ENCODE data around the gene INO80. TPM values are rescaled to one million over a fixed set of nuclear protein-coding genes. Genes with fewer than 3 reads are reported as not detected.

The INO80 gene
- total and polyA plus RNA-seq, 12 donors = 4.8 to 14.8 (median 11.7) TPM

DNA sequence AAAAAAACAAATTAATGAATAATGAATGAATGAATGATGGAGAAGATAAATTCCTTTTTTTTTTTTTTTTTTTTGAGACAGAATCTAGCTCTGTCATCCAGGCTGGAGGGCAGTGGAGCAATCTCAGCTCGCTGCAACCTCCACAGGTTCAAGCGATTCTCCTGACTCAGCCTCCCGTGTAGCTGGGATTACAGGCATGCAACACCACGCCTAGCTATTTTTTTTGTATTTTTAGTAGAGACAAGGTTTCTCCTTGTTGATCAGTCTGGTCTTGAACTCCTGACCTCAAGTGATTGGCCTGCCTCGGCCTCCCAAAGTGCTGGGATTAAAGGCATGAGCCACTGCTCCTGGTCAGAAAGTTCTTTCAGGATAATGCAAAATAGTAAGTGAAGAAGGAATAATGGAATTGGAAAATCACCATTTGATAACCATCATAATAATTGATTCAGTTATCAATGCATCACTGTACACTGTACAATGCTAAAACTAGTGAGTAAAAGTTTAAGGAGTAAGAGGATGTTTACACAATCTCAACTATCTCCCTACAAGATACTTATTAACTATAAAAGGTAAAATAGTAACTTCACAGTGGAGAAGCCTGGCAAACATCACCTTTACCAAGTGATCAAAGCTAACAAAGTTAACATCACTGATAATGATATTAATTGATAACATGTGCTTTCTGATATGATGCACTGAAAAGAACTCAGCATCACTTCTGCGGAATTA, 12.3 kb upstream of the INO80 start:
- WGBS, 2 donors = 84 to 87% methylated on average over 6 of the region's 6 CpGs
- H3K9me3 ChIP-seq = peaks cover 0 to 13% (median 0%) of the 10 kb centered on the region in 11 donors
- DNase-seq (no peak), ATAC-seq (no peak)
- no peaks in the 10 kb centered on the region for H3K36me3 ChIP-seq
- peaks cover 0 to 22% (median 3%) of the 10 kb centered on the region in 7 donors for H3K27me3 ChIP-seq
- no peaks in the 10 kb centered on the region for H3K4me1 ChIP-seq
- intact Hi-C loops (cut with DNase I) = loop anchor here in 1 of 10 donors (10.0 kb wide), 1 partner anchor 186 kb away; no protein-coding TSS in a partner anchor
- H3K4me3 ChIP-seq = no peak overlapping the region
- TF ChIP-seq, protein P1, sequence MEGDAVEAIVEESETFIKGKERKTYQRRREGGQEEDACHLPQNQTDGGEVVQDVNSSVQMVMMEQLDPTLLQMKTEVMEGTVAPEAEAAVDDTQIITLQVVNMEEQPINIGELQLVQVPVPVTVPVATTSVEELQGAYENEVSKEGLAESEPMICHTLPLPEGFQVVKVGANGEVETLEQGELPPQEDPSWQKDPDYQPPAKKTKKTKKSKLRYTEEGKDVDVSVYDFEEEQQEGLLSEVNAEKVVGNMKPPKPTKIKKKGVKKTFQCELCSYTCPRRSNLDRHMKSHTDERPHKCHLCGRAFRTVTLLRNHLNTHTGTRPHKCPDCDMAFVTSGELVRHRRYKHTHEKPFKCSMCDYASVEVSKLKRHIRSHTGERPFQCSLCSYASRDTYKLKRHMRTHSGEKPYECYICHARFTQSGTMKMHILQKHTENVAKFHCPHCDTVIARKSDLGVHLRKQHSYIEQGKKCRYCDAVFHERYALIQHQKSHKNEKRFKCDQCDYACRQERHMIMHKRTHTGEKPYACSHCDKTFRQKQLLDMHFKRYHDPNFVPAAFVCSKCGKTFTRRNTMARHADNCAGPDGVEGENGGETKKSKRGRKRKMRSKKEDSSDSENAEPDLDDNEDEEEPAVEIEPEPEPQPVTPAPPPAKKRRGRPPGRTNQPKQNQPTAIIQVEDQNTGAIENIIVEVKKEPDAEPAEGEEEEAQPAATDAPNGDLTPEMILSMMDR (IDR thresholded peaks at IDR 0.05) = no peak
- H3K27ac ChIP-seq = no peak overlapping the region

DNA sequence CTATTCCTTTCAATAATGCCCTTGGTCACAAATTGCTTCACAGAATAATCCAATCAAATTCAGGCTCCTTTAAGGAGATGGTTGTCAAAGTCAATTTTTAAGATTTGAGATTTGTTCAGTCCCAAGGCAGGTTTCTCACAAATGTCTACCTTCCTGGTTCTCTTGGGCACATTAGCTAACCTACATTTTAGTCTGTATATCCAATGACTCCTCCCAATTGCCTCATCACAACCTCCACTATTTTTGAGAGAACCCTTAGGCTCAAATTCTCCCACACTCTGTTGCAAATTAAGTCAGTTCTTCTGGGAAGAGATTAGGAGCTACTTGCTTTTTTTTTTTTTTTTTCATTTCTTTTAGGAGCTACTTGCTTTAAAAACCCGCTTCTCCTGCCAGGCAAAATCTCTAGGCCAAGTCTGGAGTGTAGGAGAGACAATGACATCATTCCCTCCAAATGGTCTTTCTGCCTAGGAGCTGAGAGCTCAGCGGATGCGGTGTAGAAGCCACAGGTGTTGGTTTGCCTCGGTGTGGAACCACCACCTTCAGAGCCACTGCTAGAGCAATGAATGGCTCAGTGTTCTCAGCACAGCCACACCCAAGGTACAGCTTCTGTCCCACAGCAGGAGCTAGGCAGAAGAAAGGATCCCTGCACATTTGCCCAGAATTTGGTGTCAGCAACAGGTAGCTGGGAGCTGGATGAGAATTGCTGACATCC, 10.0 kb upstream of the INO80 start:
- 74 to 76% methylated on average over 4 of the region's 4 CpGs for WGBS, 2 donors
- Histone ChIP-seq H3K36me3 (no peaks in the 10 kb centered on the region), H3K27me3 (peaks cover 0 to 26% (median 8%) of the 10 kb centered on the region in 7 donors), H3K4me1 (no peaks in the 10 kb centered on the region), H3K4me3 (no peak overlapping the region), H3K9me3 (peaks cover 0 to 12% (median 0%) of the 10 kb centered on the region in 11 donors), H3K27ac (no peak overlapping the region)
- intact Hi-C loops (cut with DNase I) = loop anchor here in 1 of 10 donors (10.0 kb wide), 1 partner anchor 189 kb away; no protein-coding TSS in a partner anchor
- DNase-seq (no peak), ATAC-seq (no peak)
- TF ChIP-seq, protein P1 (IDR thresholded peaks at IDR 0.05) = no peak

DNA sequence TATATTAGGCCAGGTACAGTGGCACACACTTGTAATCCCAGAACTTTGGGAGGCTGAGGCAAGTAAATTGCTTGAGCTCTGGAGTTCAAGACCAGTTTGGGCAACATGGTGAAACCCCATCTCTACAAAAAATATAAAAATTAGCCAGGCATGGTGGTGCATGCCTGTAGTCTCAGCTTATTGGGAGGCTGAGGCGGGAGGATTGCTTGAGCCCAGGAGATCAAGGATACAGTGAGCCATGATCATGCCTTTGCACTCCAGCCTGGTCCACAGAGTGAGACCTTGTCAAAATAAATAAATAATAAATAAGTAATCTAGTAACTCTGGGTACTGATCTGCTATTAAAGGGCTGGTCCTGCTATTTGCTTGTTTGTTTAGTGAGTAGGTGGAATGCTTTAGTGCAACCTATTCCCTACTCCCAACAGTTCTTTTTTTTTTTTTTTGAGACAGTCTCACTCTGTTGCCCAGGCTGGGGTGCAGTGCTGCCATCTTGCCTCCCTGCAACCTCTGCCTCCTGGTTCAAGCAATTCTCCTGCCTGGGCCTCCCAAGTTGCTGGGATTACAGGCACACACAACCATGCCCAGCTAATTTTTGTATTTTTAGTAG, 9.1 kb upstream of the INO80 start:
- TF ChIP-seq, protein P1 (IDR thresholded peaks at IDR 0.05) = no peak
- Histone ChIP-seq H3K4me3 (no peak overlapping the region), H3K36me3 (no peaks in the 10 kb centered on the region), H3K9me3 (peaks cover 0 to 4% (median 0%) of the 10 kb centered on the region in 11 donors), H3K4me1 (no peaks in the 10 kb centered on the region), H3K27ac (no peak overlapping the region), H3K27me3 (peaks cover 0 to 26% (median 8%) of the 10 kb centered on the region in 7 donors)
- 91 to 100% methylated on average over 1 of the region's 1 CpG for WGBS, 2 donors
- ATAC-seq (no peak), DNase-seq (no peak)
- intact Hi-C loops (cut with DNase I) = loop anchor here in 1 of 10 donors (10.0 kb wide), 1 partner anchor 190 kb away; no protein-coding TSS in a partner anchor

DNA sequence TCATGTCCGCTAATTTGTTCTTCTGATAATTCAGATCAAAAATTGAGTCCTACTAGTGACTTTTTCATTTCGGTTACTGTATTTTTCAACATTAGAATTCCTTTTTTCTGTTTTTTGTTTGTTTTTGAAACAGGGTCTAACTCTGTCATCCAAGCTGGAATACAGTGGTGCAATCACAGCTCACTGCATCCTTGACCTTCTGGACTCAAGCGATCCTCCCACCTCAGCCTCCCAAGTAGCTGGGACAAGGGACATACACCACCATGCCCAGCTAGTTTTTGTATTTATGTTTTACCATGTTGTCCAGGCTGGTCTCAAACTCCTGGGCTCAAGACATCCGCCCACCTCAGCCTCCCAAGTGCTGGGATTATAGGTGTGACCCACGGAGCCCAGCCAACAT, 8.0 kb upstream of the INO80 start:
- intact Hi-C loops (cut with DNase I) = loop anchor here in 1 of 10 donors (10.0 kb wide), 1 partner anchor 191 kb away; no protein-coding TSS in a partner anchor
- no peaks in the 10 kb centered on the region for H3K9me3 ChIP-seq
- no peak for ATAC-seq
- DNase-seq = no peak
- H3K4me1 ChIP-seq = no peaks in the 10 kb centered on the region
- TF ChIP-seq, protein P1 (IDR thresholded peaks at IDR 0.05) = no peak
- H3K27me3 ChIP-seq = peaks cover 0 to 26% (median 8%) of the 10 kb centered on the region in 7 donors
- WGBS, 2 donors = 93% methylated on average over 5 of the region's 5 CpGs
- no peak overlapping the region for H3K4me3 ChIP-seq
- no peaks in the 10 kb centered on the region for H3K36me3 ChIP-seq
- H3K27ac ChIP-seq = no peak overlapping the region
